GM12878 (cell line): ENCODE results near the gene HNRNPM. TPM values are rescaled to one million over a fixed set of nuclear protein-coding genes. Genes with fewer than 3 reads are reported as not detected.

Experiments
- ATAC-seq: fragments of 200-7000 bp; cut with Tn5 transposase; 3 replicates; pipeline ENCODE4 v1.9.1; 2020; ENCODE audit warnings: mild to moderate bottlenecking, moderate library complexity
- BruUV-seq: library from RNA; stranded (reverse); fragments of 400-500 nt; replicated peaks from 2 replicates; lab custom pipeline; 2021; lab: Mats Ljungman, UMichigan
- CTCF ChIA-PET: fragments of 300-600 bp; sonication (Branson Sonifier 250); formaldehyde crosslinking; extraction: SDS; loops from one replicate; lab custom pipeline; 2021; ENCODE audit warnings: inconsistent platforms; lab: Yijun Ruan, JAX
- POLR2A ChIA-PET: fragments of 350-600 bp; formaldehyde crosslinking; extraction: SDS; loops from one replicate; lab custom pipeline; 2021; ENCODE audit warnings: inconsistent platforms; lab: Charles Lee
- RAD21 ChIA-PET: fragments of 300-600 bp; sonication (Branson Sonifier 250); formaldehyde crosslinking; loops from one replicate; lab custom pipeline; 2023; ENCODE audit warnings: antibody characterized with exemption; ENCODE audit not compliant: unreplicated experiment; lab: Charles Lee
- SMC1A ChIA-PET: fragments of 300-600 bp; sonication (Branson Sonifier 250); formaldehyde crosslinking; loops from one replicate; lab custom pipeline; 2023; ENCODE audit not compliant: unreplicated experiment, uncharacterized antibody; lab: Charles Lee
- DNase-seq: peaks from one replicate; pipeline ENCODE4 v3.0.0-alpha.2; 2011; ENCODE audit warnings: low read depth, low spot score
- FAIRE-seq: peaks from 3 replicates; lab custom pipeline; 2011; peaks lifted over from hg19 to GRCh38; lab: Jason Lieb, UNC
- H2AFZ ChIP-seq: 2 replicates; pipeline ENCODE4 v1.6.0; 2011; ENCODE audit warnings: low read depth, low read length, control low read depth; ENCODE audit not compliant: control insufficient read depth
- H3K27ac ChIP-seq: 2 replicates; pipeline ENCODE4 v1.5.1; 2011; ENCODE audit warnings: control low read depth; ENCODE audit not compliant: control insufficient read depth, insufficient read depth
- H3K27me3 ChIP-seq, 2 experiments: replicated peaks in 1 of 2; 2 replicates each; pipeline versions ENCODE4 v1.6.0 to v1.6.1; 2011; ENCODE audit warnings: low read length in 1 of 2; ENCODE audit not compliant: control insufficient read depth in 2 of 2, insufficient read depth in 2 of 2
- H3K36me3 ChIP-seq, 2 experiments: 2 replicates each; pipeline ENCODE4 v1.5.1; 2011; ENCODE audit warnings: low read length in 1 of 2; ENCODE audit not compliant: control insufficient read depth in 2 of 2, insufficient read depth in 2 of 2
- H3K4me1 ChIP-seq: 2 replicates; pipeline ENCODE4 v1.6.1; 2011; ENCODE audit warnings: mild to moderate bottlenecking, low read length, moderate library complexity, mixed read lengths; ENCODE audit not compliant: control insufficient read depth, insufficient read depth
- H3K4me2 ChIP-seq: 2 replicates; pipeline ENCODE4 v1.6.0; 2011; ENCODE audit warnings: control low read depth; ENCODE audit not compliant: control insufficient read depth, insufficient read depth
- H3K4me3 ChIP-seq: fragments of 200-600 bp; sonication (generic); 2 replicates; pipeline ENCODE4 v1.5.1; 2016
- H3K79me2 ChIP-seq: 2 replicates; pipeline ENCODE4 v1.6.0; 2011; ENCODE audit warnings: low read length; ENCODE audit not compliant: control insufficient read depth, insufficient read depth
- H3K9ac ChIP-seq: 2 replicates; pipeline ENCODE4 v1.8.0; 2011; ENCODE audit warnings: low read length, control low read depth, mixed read lengths; ENCODE audit not compliant: control insufficient read depth, insufficient read depth
- H3K9me3 ChIP-seq: replicated peaks from 3 replicates; pipeline ENCODE4 v1.5.1; 2011; ENCODE audit warnings: mild to moderate bottlenecking, low read length; ENCODE audit not compliant: control insufficient read depth, insufficient read depth
- H4K20me1 ChIP-seq: 2 replicates; pipeline ENCODE4 v1.6.0; 2011; ENCODE audit not compliant: control insufficient read depth, insufficient read depth
- ATF2 ChIP-seq: IDR thresholded peaks from 2 replicates; pipeline ENCODE4 v1.6.1; 2012; ENCODE audit warnings: low read length, inconsistent platforms
- BCLAF1 ChIP-seq: fragments of 450-650 bp; IDR thresholded peaks from 2 replicates; pipeline ENCODE4 v1.6.1; 2017; ENCODE audit warnings: antibody characterized with exemption, mild to moderate bottlenecking, moderate library complexity
- CHD4 ChIP-seq: fragments of 200-600 bp; sonication (generic); IDR thresholded peaks from 2 replicates; pipeline ENCODE4 v1.6.1; 2016; ENCODE audit warnings: mild to moderate bottlenecking
- ESRRA ChIP-seq: IDR thresholded peaks from 2 replicates; pipeline ENCODE4 v1.6.1; 2012; ENCODE audit warnings: mild to moderate bottlenecking, low read length, improper control_type of control experiment
- JUNB ChIP-seq: IDR thresholded peaks from 2 replicates; pipeline ENCODE4 v1.6.1; 2016; ENCODE audit warnings: antibody characterized with exemption, mild to moderate bottlenecking
- MLLT1 ChIP-seq: fragments of 450-650 bp; IDR thresholded peaks from 2 replicates; pipeline ENCODE4 v1.6.1; 2016; ENCODE audit warnings: mild to moderate bottlenecking
- NBN ChIP-seq: fragments of 450-650 bp; IDR thresholded peaks from 2 replicates; pipeline ENCODE4 v1.6.1; 2016
- NFYA ChIP-seq: IDR thresholded peaks from 2 replicates; pipeline ENCODE4 v1.6.1; 2011; ENCODE audit warnings: low read depth, mild to moderate bottlenecking, low read length, improper control_type of control experiment, borderline replicate concordance
- NR2F1 ChIP-seq: fragments of 450-650 bp; conservative IDR thresholded peaks from 2 replicates; pipeline ENCODE4 v1.6.1; 2017; ENCODE audit warnings: mild to moderate bottlenecking
- ZNF217 ChIP-seq: fragments of 450-650 bp; IDR thresholded peaks from 2 replicates; pipeline ENCODE4 v1.6.1; 2017; ENCODE audit warnings: antibody characterized with exemption, mild to moderate bottlenecking
- WGBS: methylation state at CpG from one replicate; pipeline ENCODE4 v1.1.6; 2016; ENCODE audit warnings: low lambda C conversion rate; ENCODE audit not compliant: insufficient replicate concordance, insufficient coverage; ENCODE audit errors: missing lambda C conversion rate; 5-methylcytosine and 5-hydroxymethylcytosine counted together
- in situ Hi-C: fragments of 300-500 bp; cut with MboI; formaldehyde crosslinking; loops from 9 replicates; pipeline ENCODE4 v1.14.3; 2018; ENCODE audit warnings: mixed read lengths
- intact Hi-C: fragments of 100-400 bp; cut with micrococcal nuclease; formaldehyde crosslinking; loops from one replicate; pipeline ENCODE4 v1.14.2; 2022; ENCODE audit not compliant: unreplicated experiment
- polyA plus RNA-seq, 11 experiments: library from polyadenylated mRNA; depleted of rRNA in 4 of 11; unstranded in 6 of 11; stranded (reverse) in 5 of 11; fragments of >200 nt; fragmentation: Nextera tagmentation in 4 of 11; fragmentation: Illumina TruSeq in 1 of 11; extraction: Ambion mirVana in 4 of 11; extraction: Trizol in 1 of 11; gene quantifications; 1 replicate in 1 of 11; 2 replicates in 10 of 11; pipeline versions ENCODE4 v1.2.1 to v1.2.3, GENCODE V29; 2011 to 2016; ENCODE audit warnings: inconsistent platforms in 2 of 11, missing spikeins in 2 of 11, low read depth in 1 of 11
- total RNA-seq, 4 experiments: library from RNA; depleted of rRNA in 3 of 4; stranded (reverse); fragments of >200 nt in 3 of 4; fragmentation: Illumina TruSeq in 1 of 4; extraction: Trizol in 1 of 4; gene quantifications; 2 replicates each; pipeline versions ENCODE4 v1.2.1 to v1.2.3, GENCODE V29; 2013 to 2021
- TF ChIP-seq, protein P1 (sequence below): fragments of 150-350 bp; IDR thresholded peaks from 2 replicates; pipeline ENCODE4 v1.6.1; 2016; ENCODE audit warnings: low read depth, low read length

The HNRNPM gene
- total and polyA plus RNA-seq, 10 of the 15 experiments (the other 5 are each of a cell fraction or from before 2014, with no cell fraction given): 14.3 to 415 (median 198) TPM

GRCh38 chr19:8462571-8462970, 17.8 kb downstream of the HNRNPM start:
- FAIRE-seq (no peak), DNase-seq (no peak), ATAC-seq (no peak)
- Histone ChIP-seq H3K36me3 (peaks cover 28 to 61% of the 10 kb centered on the region in 2 experiments), H3K9me3 (no peaks in the 10 kb centered on the region), H3K27me3 (no peaks in the 10 kb centered on the region), H3K9ac (no peak overlapping the region), H3K4me1 (peaks cover 9% of the 10 kb centered on the region), H3K79me2 (peaks cover 63% of the 10 kb centered on the region), H3K27ac (no peak overlapping the region), H3K4me3 (no peak overlapping the region), H3K4me2 (no peak overlapping the region), H4K20me1 (peaks cover 28% of the 10 kb centered on the region), H2AFZ (no peak overlapping the region)
- ChIA-PET SMC1A (interaction anchor here (1.1 to 3.3 kb wide), 4 partner anchors 9 to 39 kb away, joined by 3 to 8 read pairs (median 4); no protein-coding TSS in a partner anchor), POLR2A (interaction anchor here (1.0 to 1.2 kb wide), 2 partner anchors 13 to 16 kb away, joined by 3 to 4 read pairs; no protein-coding TSS in a partner anchor), CTCF (interaction anchor here (1.6 to 2.5 kb wide), 2 partner anchors 14 to 116 kb away, joined by 5 to 10 read pairs; no protein-coding TSS in a partner anchor), RAD21 (no interaction called here)
- 89% methylated on average over 5 of the region's 5 CpGs for WGBS
- TF ChIP-seq JUNB (no peak), MLLT1 (no peak), CHD4 (no peak), NFYA (no peak), ESRRA (no peak), NR2F1 (no peak), ZNF217 (no peak), NBN (no peak), BCLAF1 (no peak), ATF2 (no peak)
- TF ChIP-seq, protein P1, sequence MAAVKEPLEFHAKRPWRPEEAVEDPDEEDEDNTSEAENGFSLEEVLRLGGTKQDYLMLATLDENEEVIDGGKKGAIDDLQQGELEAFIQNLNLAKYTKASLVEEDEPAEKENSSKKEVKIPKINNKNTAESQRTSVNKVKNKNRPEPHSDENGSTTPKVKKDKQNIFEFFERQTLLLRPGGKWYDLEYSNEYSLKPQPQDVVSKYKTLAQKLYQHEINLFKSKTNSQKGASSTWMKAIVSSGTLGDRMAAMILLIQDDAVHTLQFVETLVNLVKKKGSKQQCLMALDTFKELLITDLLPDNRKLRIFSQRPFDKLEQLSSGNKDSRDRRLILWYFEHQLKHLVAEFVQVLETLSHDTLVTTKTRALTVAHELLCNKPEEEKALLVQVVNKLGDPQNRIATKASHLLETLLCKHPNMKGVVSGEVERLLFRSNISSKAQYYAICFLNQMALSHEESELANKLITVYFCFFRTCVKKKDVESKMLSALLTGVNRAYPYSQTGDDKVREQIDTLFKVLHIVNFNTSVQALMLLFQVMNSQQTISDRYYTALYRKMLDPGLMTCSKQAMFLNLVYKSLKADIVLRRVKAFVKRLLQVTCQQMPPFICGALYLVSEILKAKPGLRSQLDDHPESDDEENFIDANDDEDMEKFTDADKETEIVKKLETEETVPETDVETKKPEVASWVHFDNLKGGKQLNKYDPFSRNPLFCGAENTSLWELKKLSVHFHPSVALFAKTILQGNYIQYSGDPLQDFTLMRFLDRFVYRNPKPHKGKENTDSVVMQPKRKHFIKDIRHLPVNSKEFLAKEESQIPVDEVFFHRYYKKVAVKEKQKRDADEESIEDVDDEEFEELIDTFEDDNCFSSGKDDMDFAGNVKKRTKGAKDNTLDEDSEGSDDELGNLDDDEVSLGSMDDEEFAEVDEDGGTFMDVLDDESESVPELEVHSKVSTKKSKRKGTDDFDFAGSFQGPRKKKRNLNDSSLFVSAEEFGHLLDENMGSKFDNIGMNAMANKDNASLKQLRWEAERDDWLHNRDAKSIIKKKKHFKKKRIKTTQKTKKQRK: no peak
- intact Hi-C loops: no loop called here
- no TSS peak for BruUV-seq
- in situ Hi-C loops: no loop called here
